Measurements from ENCODE around the gene SLC25A13.

Gene SLC25A13

GRCh38 chr7:96238474-96238873 is 83.4 kb downstream of the SLC25A13 start:
- H3K9me3 ChIP-seq (ENCODE audit: low read length): no peaks in the 10 kb centered on the region
- no peaks in the 10 kb centered on the region for H3K36me3 ChIP-seq (ENCODE audit: insufficient read depth, low read length)
- H3K4me1 ChIP-seq (ENCODE audit: insufficient read depth, low read length): peaks cover 22% of the 10 kb centered on the region
- no peak overlapping the region for H3K9ac ChIP-seq (ENCODE audit: low read length)
- no peak overlapping the region for H3K4me3 ChIP-seq (ENCODE audit: low read depth in 1 of 2, low read length in 2 of 2)
- no peaks in the 10 kb centered on the region for H3K27me3 ChIP-seq (ENCODE audit: control insufficient read depth in 1 of 2, insufficient read depth in 2 of 2, low read length in 2 of 2)
- no peak overlapping the region for H3K27ac ChIP-seq (ENCODE audit: low read depth, low read length)

DNA sequence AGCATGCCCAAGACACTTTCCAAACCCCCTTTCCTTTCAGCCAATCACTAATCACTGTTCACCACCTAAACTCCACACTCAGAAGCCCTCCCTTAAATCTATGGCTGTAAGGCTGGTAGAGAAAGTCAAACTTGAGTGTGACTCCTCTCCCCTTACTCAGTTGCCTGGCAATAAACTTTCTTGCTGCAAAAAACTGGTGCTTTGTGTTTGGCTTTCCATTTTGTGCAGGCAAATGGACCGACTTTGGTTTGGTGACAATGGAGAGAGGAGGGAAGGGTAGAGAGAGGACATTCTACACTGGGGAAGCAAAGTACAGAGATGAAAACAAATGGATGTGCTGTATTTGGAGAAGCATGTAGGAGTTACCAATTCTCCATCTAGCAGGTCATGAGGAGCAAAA is 84.9 kb downstream of the SLC25A13 start:
- no peak overlapping the region for H3K27ac ChIP-seq (ENCODE audit: low read depth, low read length)
- H3K27me3 ChIP-seq (ENCODE audit: control insufficient read depth in 1 of 2, insufficient read depth in 2 of 2, low read length in 2 of 2): no peaks in the 10 kb centered on the region
- H3K36me3 ChIP-seq (ENCODE audit: insufficient read depth, low read length): no peaks in the 10 kb centered on the region

GRCh38 chr7:96236198-96237039 is 85.5 kb downstream of the SLC25A13 start:
- Histone ChIP-seq H3K9me3 (ENCODE audit: low read length) (no peaks in the 10 kb centered on the region), H3K9ac (ENCODE audit: low read length) (no peak overlapping the region), H3K27ac (ENCODE audit: low read depth, low read length) (peak overlapping the region; percentile 25), H3K4me1 (ENCODE audit: insufficient read depth, low read length) (peaks cover 22% of the 10 kb centered on the region), H3K27me3 (ENCODE audit: control insufficient read depth in 1 of 2, insufficient read depth in 2 of 2, low read length in 2 of 2) (no peaks in the 10 kb centered on the region), H3K4me3 (ENCODE audit: low read depth in 1 of 2, low read length in 2 of 2) (no peak overlapping the region), H3K36me3 (ENCODE audit: insufficient read depth, low read length) (no peaks in the 10 kb centered on the region)

More for the DNA sequence above, 84.9 kb downstream of the SLC25A13 start:
- Histone ChIP-seq H3K4me3 (ENCODE audit: low read depth in 1 of 2, low read length in 2 of 2) (no peak overlapping the region), H3K4me1 (ENCODE audit: insufficient read depth, low read length) (peaks cover 22% of the 10 kb centered on the region), H3K9ac (ENCODE audit: low read length) (no peak overlapping the region), H3K9me3 (ENCODE audit: low read length) (no peaks in the 10 kb centered on the region)

DNA sequence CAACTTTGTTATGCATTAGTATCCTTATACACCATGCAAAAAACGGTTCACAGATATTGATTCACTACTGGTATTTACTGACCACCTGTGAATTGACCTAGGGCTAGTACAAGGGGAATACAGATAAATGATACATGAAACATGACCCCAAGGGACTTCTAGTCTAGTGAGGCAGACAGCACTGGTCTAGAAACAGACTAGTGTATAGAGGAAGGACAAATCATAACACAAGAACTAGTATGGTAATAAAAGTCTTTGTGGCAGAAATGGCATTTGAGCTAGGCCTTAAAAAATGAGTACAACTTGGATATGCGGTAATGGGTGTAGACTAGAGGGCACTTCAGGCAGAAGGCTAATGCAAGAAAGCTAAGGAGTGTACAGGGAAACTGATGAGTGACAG is 86.6 kb downstream of the SLC25A13 start:
- Histone ChIP-seq H3K9me3 (ENCODE audit: low read length) (no peaks in the 10 kb centered on the region), H3K27me3 (ENCODE audit: control insufficient read depth in 1 of 2, insufficient read depth in 2 of 2, low read length in 2 of 2) (no peaks in the 10 kb centered on the region), H3K27ac (ENCODE audit: low read depth, low read length) (no peak overlapping the region), H3K4me3 (ENCODE audit: low read depth in 1 of 2, low read length in 2 of 2) (no peak overlapping the region), H3K9ac (ENCODE audit: low read length) (no peak overlapping the region), H3K4me1 (ENCODE audit: insufficient read depth, low read length) (peaks cover 22% of the 10 kb centered on the region), H3K36me3 (ENCODE audit: insufficient read depth, low read length) (peaks cover 2% of the 10 kb centered on the region)

GRCh38 chr7:96233528-96234154 is 88.3 kb downstream of the SLC25A13 start:
- no peak overlapping the region for H3K4me3 ChIP-seq (ENCODE audit: low read depth in 1 of 2, low read length in 2 of 2)
- H3K27me3 ChIP-seq (ENCODE audit: control insufficient read depth in 1 of 2, insufficient read depth in 2 of 2, low read length in 2 of 2): no peaks in the 10 kb centered on the region
- no peak overlapping the region for H3K9ac ChIP-seq (ENCODE audit: low read length)
- H3K27ac ChIP-seq (ENCODE audit: low read depth, low read length): no peak overlapping the region
- no peaks in the 10 kb centered on the region for H3K9me3 ChIP-seq (ENCODE audit: low read length)
- peaks cover 8% of the 10 kb centered on the region for H3K36me3 ChIP-seq (ENCODE audit: insufficient read depth, low read length)
- H3K4me1 ChIP-seq (ENCODE audit: insufficient read depth, low read length): peaks cover 22% of the 10 kb centered on the region

- Histone ChIP-seq H3K4me1 (ENCODE audit: insufficient read depth, low read length) (peaks cover 22% of the 10 kb centered on the region), H3K4me3 (ENCODE audit: low read depth in 1 of 2, low read length in 2 of 2) (no peak overlapping the region), H3K9me3 (ENCODE audit: low read length) (no peaks in the 10 kb centered on the region), H3K36me3 (ENCODE audit: insufficient read depth, low read length) (peaks cover 8% of the 10 kb centered on the region), H3K27ac (ENCODE audit: low read depth, low read length) (no peak overlapping the region), H3K27me3 (ENCODE audit: control insufficient read depth in 1 of 2, insufficient read depth in 2 of 2, low read length in 2 of 2) (no peaks in the 10 kb centered on the region), H3K9ac (ENCODE audit: low read length) (no peak overlapping the region)
Measured at GRCh38 chr7:96233084-96233483, 88.8 kb downstream of the SLC25A13 start.

- Histone ChIP-seq H3K36me3 (ENCODE audit: insufficient read depth, low read length) (peaks cover 8% of the 10 kb centered on the region), H3K27me3 (ENCODE audit: control insufficient read depth in 1 of 2, insufficient read depth in 2 of 2, low read length in 2 of 2) (no peaks in the 10 kb centered on the region)
Measured at GRCh38 chr7:96228760-96229159, 93.1 kb downstream of the SLC25A13 start.

GRCh38 chr7:96225251-96225650 is 96.6 kb downstream of the SLC25A13 start:
- H3K9ac ChIP-seq (ENCODE audit: low read length): no peak overlapping the region
- no peaks in the 10 kb centered on the region for H3K27me3 ChIP-seq (ENCODE audit: control insufficient read depth in 1 of 2, insufficient read depth in 2 of 2, low read length in 2 of 2)
- H3K36me3 ChIP-seq (ENCODE audit: insufficient read depth, low read length): peaks cover 6% of the 10 kb centered on the region
- no peak overlapping the region for H3K27ac ChIP-seq (ENCODE audit: low read depth, low read length)
- H3K4me3 ChIP-seq (ENCODE audit: low read depth in 1 of 2, low read length in 2 of 2): no peak overlapping the region
- no peaks in the 10 kb centered on the region for H3K9me3 ChIP-seq (ENCODE audit: low read length)
- no peaks in the 10 kb centered on the region for H3K4me1 ChIP-seq (ENCODE audit: insufficient read depth, low read length)

More at GRCh38 chr7:96228760-96229159, 93.1 kb downstream of the SLC25A13 start:
- Histone ChIP-seq H3K4me1 (ENCODE audit: insufficient read depth, low read length) (no peaks in the 10 kb centered on the region), H3K9me3 (ENCODE audit: low read length) (no peaks in the 10 kb centered on the region), H3K27ac (ENCODE audit: low read depth, low read length) (no peak overlapping the region), H3K4me3 (ENCODE audit: low read depth in 1 of 2, low read length in 2 of 2) (no peak overlapping the region), H3K9ac (ENCODE audit: low read length) (no peak overlapping the region)

DNA sequence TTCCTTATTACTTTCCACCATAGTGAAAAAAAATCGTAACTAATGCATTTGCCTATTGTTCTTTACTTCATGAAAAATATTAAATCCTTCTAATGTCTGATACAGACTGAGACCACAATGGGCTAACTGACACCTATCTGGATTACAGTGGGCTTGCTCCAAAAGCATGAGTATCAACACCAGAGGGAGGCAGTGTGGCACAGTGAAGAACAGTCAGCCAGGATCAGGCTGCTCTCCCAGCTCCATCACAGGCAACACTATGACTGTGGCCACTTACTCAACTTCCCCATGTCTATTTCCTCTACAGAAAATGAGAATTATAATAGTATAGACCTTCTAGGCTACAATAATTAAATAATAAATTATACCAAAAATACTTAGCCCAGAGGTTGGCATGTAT is 97.2 kb downstream of the SLC25A13 start:
- Histone ChIP-seq H3K27me3 (ENCODE audit: control insufficient read depth in 1 of 2, insufficient read depth in 2 of 2, low read length in 2 of 2) (no peaks in the 10 kb centered on the region), H3K9me3 (ENCODE audit: low read length) (no peaks in the 10 kb centered on the region), H3K4me3 (ENCODE audit: low read depth in 1 of 2, low read length in 2 of 2) (no peak overlapping the region)

GRCh38 chr7:96224073-96224472 is 97.8 kb downstream of the SLC25A13 start:
- no peak overlapping the region for H3K27ac ChIP-seq (ENCODE audit: low read depth, low read length)
- H3K9ac ChIP-seq (ENCODE audit: low read length): no peak overlapping the region
- H3K9me3 ChIP-seq (ENCODE audit: low read length): no peaks in the 10 kb centered on the region
- no peak overlapping the region for H3K4me3 ChIP-seq (ENCODE audit: low read depth in 1 of 2, low read length in 2 of 2)
- H3K36me3 ChIP-seq (ENCODE audit: insufficient read depth, low read length): no peaks in the 10 kb centered on the region
- no peaks in the 10 kb centered on the region for H3K4me1 ChIP-seq (ENCODE audit: insufficient read depth, low read length)
- no peaks in the 10 kb centered on the region for H3K27me3 ChIP-seq (ENCODE audit: control insufficient read depth in 1 of 2, insufficient read depth in 2 of 2, low read length in 2 of 2)

More for the DNA sequence above, 97.2 kb downstream of the SLC25A13 start:
- peaks cover under 1% of the 10 kb centered on the region for H3K36me3 ChIP-seq (ENCODE audit: insufficient read depth, low read length)
- H3K4me1 ChIP-seq (ENCODE audit: insufficient read depth, low read length): no peaks in the 10 kb centered on the region
- H3K9ac ChIP-seq (ENCODE audit: low read length): no peak overlapping the region
- H3K27ac ChIP-seq (ENCODE audit: low read depth, low read length): no peak overlapping the region

DNA sequence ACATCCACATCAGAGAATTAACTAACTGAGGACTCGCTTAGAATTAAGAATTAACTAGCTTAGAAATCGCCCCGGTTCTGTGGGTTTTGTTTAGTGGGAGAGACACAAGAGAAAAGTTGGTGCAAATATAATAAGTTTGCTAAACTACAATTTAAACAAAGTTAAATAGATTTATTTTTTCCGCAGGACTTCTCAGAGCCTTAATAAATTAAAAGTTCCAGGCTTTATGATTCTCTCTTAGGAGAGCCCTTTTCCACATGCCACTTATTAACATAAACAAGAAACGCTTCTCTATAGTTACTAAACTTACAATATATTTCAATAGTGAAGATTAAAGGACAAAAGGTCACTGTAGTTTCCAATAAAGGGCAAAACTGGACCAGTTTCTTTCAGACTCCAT is 100.0 kb downstream of the SLC25A13 start:
- Histone ChIP-seq H3K36me3 (ENCODE audit: insufficient read depth, low read length) (no peaks in the 10 kb centered on the region), H3K4me3 (ENCODE audit: low read depth in 1 of 2, low read length in 2 of 2) (no peak overlapping the region), H3K27ac (ENCODE audit: low read depth, low read length) (no peak overlapping the region), H3K9me3 (ENCODE audit: low read length) (no peaks in the 10 kb centered on the region), H3K9ac (ENCODE audit: low read length) (no peak overlapping the region), H3K4me1 (ENCODE audit: insufficient read depth, low read length) (no peaks in the 10 kb centered on the region), H3K27me3 (ENCODE audit: control insufficient read depth in 1 of 2, insufficient read depth in 2 of 2, low read length in 2 of 2) (no peaks in the 10 kb centered on the region)

Measured in muscle layer of colon (tissue), 2 donors.